HepG2 (cell line): ENCODE measurements around the gene ELL. TPM values are rescaled to one million over a fixed set of nuclear protein-coding genes. Genes with fewer than 3 reads are reported as not detected.

Source experiments
- ATAC-seq: fragments of 200-7000 bp; cut with Tn5 transposase; 3 replicates; pipeline ENCODE4 v1.9.1; 2020; ENCODE audit warnings: mild to moderate bottlenecking, moderate library complexity
- BruUV-seq: library from RNA; stranded (reverse); fragments of 400-500 nt; replicated peaks from 2 replicates; lab custom pipeline; 2021; lab: Mats Ljungman, UMichigan
- CTCF ChIA-PET: fragments of 300-600 bp; formaldehyde crosslinking; extraction: SDS; loops from one replicate; lab custom pipeline; 2021; ENCODE audit warnings: low total read pairs, inconsistent platforms, low intra/inter-chr PET ratio; lab: Yijun Ruan, JAX
- POLR2A ChIA-PET: fragments of 350-600 bp; sonication (Branson Sonifier 250); formaldehyde crosslinking; loops from one replicate; lab custom pipeline; 2020; ENCODE audit warnings: antibody characterized with exemption, inconsistent platforms; lab: Yijun Ruan, JAX
- DNase-seq: peaks from one replicate; pipeline ENCODE4 v3.0.0-alpha.2; 2015; ENCODE audit warnings: low spot score
- FAIRE-seq: peaks from 3 replicates; lab custom pipeline; 2011; peaks lifted over from hg19 to GRCh38; lab: Jason Lieb, UNC
- H2AFZ ChIP-seq: one replicate; pipeline ENCODE4 v1.6.1; 2011; ENCODE audit warnings: low read length, inconsistent platforms
- H3K27ac ChIP-seq: fragments of 300-600 bp; 3 replicates; pipeline ENCODE4 v1.8.0; 2011; ENCODE audit warnings: mixed run types, mild to moderate bottlenecking, mixed read lengths, low read length, inconsistent platforms; ENCODE audit not compliant: insufficient read depth; ENCODE audit errors: extremely low read length
- H3K27me3 ChIP-seq, 2 experiments: fragments of 200-600 bp in 1 of 2; 2 replicates in 1 of 2; 3 replicates in 1 of 2; pipeline versions ENCODE4 v1.6.0 to v1.8.0; 2011; ENCODE audit warnings: low read length in 2 of 2, mild to moderate bottlenecking in 2 of 2, moderate library complexity in 2 of 2, inconsistent platforms in 1 of 2; ENCODE audit not compliant: insufficient read depth in 2 of 2, control insufficient read depth in 1 of 2
- H3K36me3 ChIP-seq, 2 experiments: fragments of 200-600 bp in 1 of 2; replicated peaks in 1 of 2; 2 replicates in 1 of 2; 3 replicates in 1 of 2; pipeline versions ENCODE4 v1.5.1 to v1.8.0; 2011; ENCODE audit warnings: low read length in 2 of 2, inconsistent platforms in 1 of 2; ENCODE audit not compliant: insufficient read depth in 2 of 2, control insufficient read depth in 1 of 2
- H3K4me1 ChIP-seq: 2 replicates; pipeline ENCODE4 v1.5.1; 2012; ENCODE audit warnings: low read length, inconsistent platforms; ENCODE audit not compliant: insufficient read depth
- H3K4me2 ChIP-seq: 2 replicates; pipeline ENCODE4 v1.6.0; 2011; ENCODE audit warnings: low read depth, low read length, inconsistent platforms
- H3K4me3 ChIP-seq, 3 experiments: fragments of 200-600 bp in 1 of 3; sonication (generic), shearing (Covaris generic) in 1 of 3; replicated peaks in 1 of 3; 2 replicates each; pipeline ENCODE4 v1.5.1; 2011 to 2016; ENCODE audit warnings: low read length in 3 of 3, inconsistent platforms in 2 of 3, low read depth in 2 of 3, mild to moderate bottlenecking in 2 of 3, control low read depth in 1 of 3, mixed read lengths in 1 of 3; ENCODE audit not compliant: insufficient read depth in 1 of 3
- H3K79me2 ChIP-seq: one replicate; pipeline ENCODE4 v1.6.1; 2011; ENCODE audit warnings: low read length, inconsistent platforms; ENCODE audit not compliant: insufficient read depth
- H3K9ac ChIP-seq: 2 replicates; pipeline ENCODE4 v1.6.0; 2011; ENCODE audit warnings: mild to moderate bottlenecking, low read depth, low read length, inconsistent platforms; ENCODE audit not compliant: insufficient read depth
- H3K9me3 ChIP-seq: 2 replicates; pipeline ENCODE4 v1.5.1; 2012; ENCODE audit warnings: mild to moderate bottlenecking, low read length
- H4K20me1 ChIP-seq: 2 replicates; pipeline ENCODE4 v1.6.0; 2011; ENCODE audit warnings: inconsistent platforms, mild to moderate bottlenecking, low read length, moderate library complexity; ENCODE audit not compliant: insufficient read depth
- ATAD3A ChIP-seq: sonication (generic); formaldehyde crosslinking; IDR thresholded peaks from 2 replicates; pipeline ENCODE4 v1.4.0; 2020; ENCODE audit warnings: missing genetic modification reagents
- CREBL2 ChIP-seq: sonication (generic); formaldehyde crosslinking; IDR thresholded peaks from 2 replicates; pipeline ENCODE4 v1.8.1; 2023; ENCODE audit warnings: missing genetic modification reagents, mild to moderate bottlenecking, borderline replicate concordance
- CTCF ChIP-seq: sonication (generic); formaldehyde crosslinking; IDR thresholded peaks from 2 replicates; pipeline ENCODE4 v1.5.0; 2020; ENCODE audit warnings: mild to moderate bottlenecking, missing genetic modification reagents, moderate library complexity
- GZF1 ChIP-seq: sonication (generic); formaldehyde crosslinking; IDR thresholded peaks from 2 replicates; pipeline ENCODE4 v1.5.1; 2020; ENCODE audit warnings: mild to moderate bottlenecking, missing genetic modification reagents
- HNF4G ChIP-seq, 2 experiments: sonication (generic) in 1 of 2; formaldehyde crosslinking in 1 of 2; IDR thresholded peaks; 2 replicates each; pipeline versions ENCODE4 v1.4.0 to v1.6.1; 2011 to 2020; ENCODE audit warnings: borderline replicate concordance in 2 of 2, low read depth in 2 of 2, mild to moderate bottlenecking in 2 of 2, low read length in 1 of 2, missing genetic modification reagents in 1 of 2, moderate library complexity in 1 of 2
- NRL ChIP-seq: sonication (generic); formaldehyde crosslinking; IDR thresholded peaks from 2 replicates; pipeline ENCODE4 v1.5.0; 2020; ENCODE audit warnings: missing genetic modification reagents, mild to moderate bottlenecking, moderate library complexity, borderline replicate concordance
- SAFB2 ChIP-seq: sonication (generic); formaldehyde crosslinking; IDR thresholded peaks from 2 replicates; pipeline ENCODE4 v1.5.1; 2020; ENCODE audit warnings: missing genetic modification reagents, low read depth, mild to moderate bottlenecking, borderline replicate concordance
- SIN3B ChIP-seq: fragments of 150-350 bp; IDR thresholded peaks from 2 replicates; pipeline ENCODE4 v1.6.1; 2014; ENCODE audit warnings: low read length
- SOX13 ChIP-seq, 3 experiments: fragments of 450-650 bp in 1 of 3; sonication (generic) in 1 of 3; formaldehyde crosslinking in 1 of 3; IDR thresholded peaks in 2 of 3; conservative IDR thresholded peaks in 1 of 3; 2 replicates each; pipeline versions ENCODE4 v1.5.0 to v1.6.1; 2016 to 2020; ENCODE audit warnings: antibody characterized with exemption in 1 of 3, mild to moderate bottlenecking in 1 of 3, missing compliant biosample characterization in 1 of 3, missing genetic modification reagents in 1 of 3, moderate library complexity in 1 of 3
- SP140L ChIP-seq: sonication (generic); formaldehyde crosslinking; IDR thresholded peaks from 2 replicates; pipeline ENCODE4 v1.4.0; 2020; ENCODE audit warnings: missing genetic modification reagents, borderline replicate concordance
- U2AF2 ChIP-seq: fragments of 200-400 bp; formaldehyde crosslinking; IDR thresholded peaks from 2 replicates; pipeline ENCODE4 v1.6.1; 2017; ENCODE audit warnings: low read depth, mild to moderate bottlenecking, low read length
- ZNF143 ChIP-seq: sonication (generic); formaldehyde crosslinking; IDR thresholded peaks from 2 replicates; pipeline ENCODE4 v1.4.0; 2020; ENCODE audit warnings: missing genetic modification reagents
- ZNF747 ChIP-seq: sonication (generic); formaldehyde crosslinking; IDR thresholded peaks from 2 replicates; pipeline ENCODE4 v1.8.1; 2023; ENCODE audit warnings: missing genetic modification reagents, mild to moderate bottlenecking, borderline replicate concordance
- ZSCAN12 ChIP-seq: sonication (generic); formaldehyde crosslinking; IDR thresholded peaks from 2 replicates; pipeline ENCODE4 v1.9.0; 2021; ENCODE audit warnings: mild to moderate bottlenecking, missing genetic modification reagents
- WGBS: methylation state at CpG from one replicate; pipeline ENCODE4 v1.1.6; 2017; ENCODE audit warnings: low lambda C conversion rate; 5-methylcytosine and 5-hydroxymethylcytosine counted together
- in situ Hi-C: cut with HindIII; loops from 2 replicates; pipeline ENCODE4 v1.10.0; 2017; ENCODE audit warnings: low pct_unique_long_range_greater_than_20kb; ENCODE audit not compliant: extremely low pct_ligation_motif_present
- intact Hi-C: fragments of 100-400 bp; cut with micrococcal nuclease; formaldehyde crosslinking; loops from one replicate; pipeline ENCODE4 v1.10.0; 2022; ENCODE audit not compliant: unreplicated experiment
- polyA plus RNA-seq, 8 experiments: library from polyadenylated mRNA; depleted of rRNA in 3 of 8; stranded (reverse) in 7 of 8; unstranded in 1 of 8; fragments of >200 nt; fragmentation: Illumina TruSeq in 4 of 8; extraction: Trizol in 4 of 8; gene quantifications; 2 replicates each; pipeline versions ENCODE4 v1.2.1 to v1.2.3, GENCODE V29; 2011 to 2016; ENCODE audit warnings: low read depth in 4 of 8, missing spikeins in 1 of 8, mixed read lengths in 1 of 8; ENCODE audit not compliant: insufficient read depth in 1 of 8
- total RNA-seq, 5 experiments: library from RNA; depleted of rRNA; stranded (reverse); fragments of >200 nt; fragmentation: Illumina TruSeq; extraction: Trizol; gene quantifications; 2 replicates each; pipeline ENCODE4 v1.2.3, GENCODE V29; 2016; ENCODE audit warnings: low read depth in 1 of 5
- TF ChIP-seq, protein P1 (sequence below): sonication (generic); formaldehyde crosslinking; IDR thresholded peaks from 2 replicates; pipeline ENCODE4 v1.8.1; 2023; ENCODE audit warnings: missing genetic modification reagents, inconsistent platforms, borderline replicate concordance
- TF ChIP-seq, protein P2 (sequence below): sonication (generic); formaldehyde crosslinking; IDR thresholded peaks from 2 replicates; pipeline ENCODE4 v1.4.0; 2020; ENCODE audit warnings: missing genetic modification reagents, borderline replicate concordance
- TF ChIP-seq, protein P3 (sequence below): sonication (generic); formaldehyde crosslinking; IDR thresholded peaks from 2 replicates; pipeline ENCODE4 v1.8.0; 2022; ENCODE audit warnings: mild to moderate bottlenecking, missing genetic modification reagents, borderline replicate concordance

Gene ELL
- total and polyA plus RNA-seq, 2 of the 13 experiments (the other 11 are each of a cell fraction or from before 2014, with no cell fraction given): 3.7 to 5.4 TPM

DNA sequence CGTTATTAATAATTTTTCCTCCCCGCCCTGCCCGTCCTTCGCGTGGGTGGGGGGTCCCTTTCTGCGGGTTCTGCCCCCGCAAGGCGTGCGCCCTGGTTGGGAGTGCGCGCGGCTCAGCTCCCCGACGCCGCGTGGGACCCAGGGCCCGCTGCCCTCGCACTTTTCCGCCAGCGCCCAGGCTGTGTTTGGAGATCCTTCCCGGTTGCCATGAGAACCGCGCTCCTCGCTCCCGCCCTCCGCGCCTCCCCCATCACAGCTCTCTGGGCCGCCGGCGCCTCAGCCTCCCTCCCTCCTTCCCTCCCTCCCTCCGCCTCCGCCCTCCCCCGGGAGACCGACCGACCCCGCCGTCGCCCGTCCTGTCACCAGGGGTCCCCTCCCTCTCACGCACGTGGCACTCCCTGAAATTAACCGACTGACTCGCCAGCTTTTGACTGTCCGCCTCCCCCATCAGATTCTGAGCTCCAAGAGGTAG, 105.1 kb downstream of the ELL start:
- FAIRE-seq (no peak), ATAC-seq (peak; percentile 53), DNase-seq (peak; percentile 70)
- BruUV-seq: no TSS peak
- Histone ChIP-seq H2AFZ (no peak overlapping the region), H3K9ac (peak overlapping the region; percentile 64), H3K4me1 (peaks cover 66% of the 10 kb centered on the region), H4K20me1 (peaks cover 6% of the 10 kb centered on the region; the same call in 1 of the 2 replicates), H3K36me3 (no peaks in the 10 kb centered on the region), H3K4me2 (peak overlapping the region; percentile 85), H3K79me2 (peaks cover 16% of the 10 kb centered on the region), H3K27me3 (no peaks in the 10 kb centered on the region), H3K27ac (peak overlapping the region; percentile 47), H3K9me3 (no peaks in the 10 kb centered on the region), H3K4me3 (peak overlapping the region; percentile 42 to 78 (median 54))
- POLR2A ChIA-PET: interaction anchor here (0.6 to 3.7 kb wide), 10 partner anchors 15 to 135 kb away, joined by 3 to 25 read pairs (median 4); partner anchors contain the start of genes GDF15, JUND and LSM4
- in situ Hi-C loops (loop anchor here (10.0 kb wide), 2 partner anchors 142 to 212 kb away; partner anchors contain the start of genes IQCN and RAB3A), intact Hi-C loops (no loop called here)
- WGBS: 2% methylated on average over 44 of the region's 44 CpGs
- CTCF ChIA-PET: no interaction called here
- TF ChIP-seq GZF1 (CRISPR knock-in tag): no peak
- TF ChIP-seq CREBL2: no peak
- TF ChIP-seq, protein P1, sequence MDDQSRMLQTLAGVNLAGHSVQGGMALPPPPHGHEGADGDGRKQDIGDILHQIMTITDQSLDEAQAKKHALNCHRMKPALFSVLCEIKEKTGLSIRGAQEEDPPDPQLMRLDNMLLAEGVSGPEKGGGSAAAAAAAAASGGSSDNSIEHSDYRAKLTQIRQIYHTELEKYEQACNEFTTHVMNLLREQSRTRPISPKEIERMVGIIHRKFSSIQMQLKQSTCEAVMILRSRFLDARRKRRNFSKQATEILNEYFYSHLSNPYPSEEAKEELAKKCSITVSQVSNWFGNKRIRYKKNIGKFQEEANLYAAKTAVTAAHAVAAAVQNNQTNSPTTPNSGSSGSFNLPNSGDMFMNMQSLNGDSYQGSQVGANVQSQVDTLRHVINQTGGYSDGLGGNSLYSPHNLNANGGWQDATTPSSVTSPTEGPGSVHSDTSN (CRISPR knock-in tag): no peak
- no peak for TF ChIP-seq ZNF143 (CRISPR knock-in tag)
- 0 out of 2 replicates have a peak, but pooled peaks have one; percentile 21 for TF ChIP-seq SAFB2 (CRISPR knock-in tag)
- TF ChIP-seq NRL (CRISPR knock-in tag): no peak; the same call in 1 of the 2 replicates
- TF ChIP-seq, protein P2, sequence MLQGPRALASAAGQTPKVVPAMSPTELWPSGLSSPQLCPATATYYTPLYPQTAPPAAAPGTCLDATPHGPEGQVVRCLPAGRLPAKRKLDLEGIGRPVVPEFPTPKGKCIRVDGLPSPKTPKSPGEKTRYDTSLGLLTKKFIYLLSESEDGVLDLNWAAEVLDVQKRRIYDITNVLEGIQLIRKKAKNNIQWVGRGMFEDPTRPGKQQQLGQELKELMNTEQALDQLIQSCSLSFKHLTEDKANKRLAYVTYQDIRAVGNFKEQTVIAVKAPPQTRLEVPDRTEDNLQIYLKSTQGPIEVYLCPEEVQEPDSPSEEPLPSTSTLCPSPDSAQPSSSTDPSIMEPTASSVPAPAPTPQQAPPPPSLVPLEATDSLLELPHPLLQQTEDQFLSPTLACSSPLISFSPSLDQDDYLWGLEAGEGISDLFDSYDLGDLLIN (CRISPR knock-in tag): no peak
- TF ChIP-seq ZSCAN12 (CRISPR knock-in tag): no peak
- TF ChIP-seq CTCF (CRISPR knock-in tag): no peak
- TF ChIP-seq U2AF2: 0 out of 2 replicates have a peak, but pooled peaks have one; percentile 86
- no peak for TF ChIP-seq SOX13 (IDR thresholded peaks at IDR 0.05)
- no peak for TF ChIP-seq SOX13 (CRISPR knock-in tag; conservative IDR thresholded peaks at IDR 0.05 in 1 of 2, IDR thresholded peaks at IDR 0.05 in 1 of 2)
- TF ChIP-seq ZNF747 (CRISPR knock-in tag): no peak
- TF ChIP-seq, protein P3, sequence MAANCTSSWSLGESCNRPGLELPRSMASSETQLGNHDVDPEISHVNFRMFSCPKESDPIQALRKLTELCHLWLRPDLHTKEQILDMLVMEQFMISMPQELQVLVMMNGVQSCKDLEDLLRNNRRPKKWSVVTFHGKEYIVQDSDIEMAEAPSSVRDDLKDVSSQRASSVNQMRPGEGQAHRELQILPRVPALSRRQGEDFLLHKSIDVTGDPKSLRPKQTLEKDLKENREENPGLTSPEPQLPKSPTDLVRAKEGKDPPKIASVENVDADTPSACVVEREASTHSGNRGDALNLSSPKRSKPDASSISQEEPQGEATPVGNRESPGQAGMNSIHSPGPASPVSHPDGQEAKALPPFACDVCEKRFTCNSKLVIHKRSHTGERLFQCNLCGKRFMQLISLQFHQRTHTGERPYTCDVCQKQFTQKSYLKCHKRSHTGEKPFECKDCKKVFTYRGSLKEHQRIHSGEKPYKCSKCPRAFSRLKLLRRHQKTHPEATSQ (CRISPR knock-in tag): no peak
- no peak for TF ChIP-seq SIN3B
- no peak for TF ChIP-seq ATAD3A (CRISPR knock-in tag)
- no peak for TF ChIP-seq SP140L (CRISPR knock-in tag)
- no peak for TF ChIP-seq HNF4G (IDR thresholded peaks at IDR 0.05; ENCODE audit: borderline replicate concordance, low read depth, low read length)
- no peak for TF ChIP-seq HNF4G (CRISPR knock-in tag; IDR thresholded peaks at IDR 0.05; ENCODE audit: borderline replicate concordance, low read depth)
